Stimulated activated naive CD8-positive, alpha-beta T cell treated with anti-CD3 and anti-CD28 coated beads, Interleukin-15, Interleukin-2, amounts not matched to agents 100 ng/mL and 50 ng/mL, for 24 hours (primary cell): Measurements from ENCODE around the gene RALGPS1.
"Not testable (repeated sequence)": the region's sequence is repeated elsewhere in the genome, so short reads cannot be mapped to it uniquely, and the experiment has no call there.

Source experiments
- H3K27ac Mint-ChIP-seq: one replicate; pipeline ENCODE4 v1.8.0; 2021; ENCODE audit warnings: mild to moderate bottlenecking, mixed read lengths
- H3K27me3 Mint-ChIP-seq: one replicate; pipeline ENCODE4 v1.8.0; 2021; ENCODE audit warnings: mixed read lengths
- H3K36me3 Mint-ChIP-seq: one replicate; pipeline ENCODE4 v1.8.0; 2021; ENCODE audit warnings: low read depth, mixed read lengths
- H3K4me1 Mint-ChIP-seq: one replicate; pipeline ENCODE4 v1.8.0; 2021; ENCODE audit warnings: low read depth, mixed read lengths
- H3K4me3 Mint-ChIP-seq: one replicate; pipeline ENCODE4 v1.8.0; 2021; ENCODE audit warnings: mild to moderate bottlenecking, mixed read lengths
- H3K9me3 Mint-ChIP-seq: one replicate; pipeline ENCODE4 v1.8.0; 2021; ENCODE audit warnings: mixed read lengths

Gene RALGPS1

GRCh38 chr9:127167560-127168326 is 253.2 kb downstream of the RALGPS1 start:
- Mint-ChIP-seq H3K4me1 (peaks cover 11% of the 10 kb centered on the region), H3K9me3 (no peaks in the 10 kb centered on the region), H3K27ac (no peak overlapping the region), H3K27me3 (no peaks in the 10 kb centered on the region), H3K4me3 (no peak overlapping the region), H3K36me3 (peaks cover 4% of the 10 kb centered on the region)

- Mint-ChIP-seq H3K4me1 (peaks cover under 1% of the 10 kb centered on the region), H3K36me3 (peaks cover 4% of the 10 kb centered on the region), H3K9me3 (no peaks in the 10 kb centered on the region), H3K27ac (no peak overlapping the region), H3K27me3 (no peaks in the 10 kb centered on the region), H3K4me3 (no peak overlapping the region)
Observed at GRCh38 chr9:127168756-127169574, 254.4 kb downstream of the RALGPS1 start.

GRCh38 chr9:127169575-127169883 is 254.9 kb downstream of the RALGPS1 start:
- Mint-ChIP-seq H3K4me3 (no peak overlapping the region), H3K36me3 (peaks cover 4% of the 10 kb centered on the region), H3K27me3 (no peaks in the 10 kb centered on the region), H3K9me3 (no peaks in the 10 kb centered on the region), H3K27ac (no peak overlapping the region), H3K4me1 (no peaks in the 10 kb centered on the region)

GRCh38 chr9:127170103-127170502 is 255.5 kb downstream of the RALGPS1 start:
- Mint-ChIP-seq H3K9me3 (no peaks in the 10 kb centered on the region), H3K27me3 (no peaks in the 10 kb centered on the region), H3K36me3 (peaks cover 4% of the 10 kb centered on the region), H3K4me1 (no peaks in the 10 kb centered on the region), H3K27ac (no peak overlapping the region), H3K4me3 (no peak overlapping the region)

GRCh38 chr9:127170652-127171051 is 256.1 kb downstream of the RALGPS1 start:
- H3K4me3 Mint-ChIP-seq, result no peak overlapping the region
- H3K9me3 Mint-ChIP-seq, result no peaks in the 10 kb centered on the region
- no peaks in the 10 kb centered on the region for H3K27me3 Mint-ChIP-seq
- H3K27ac Mint-ChIP-seq, result no peak overlapping the region
- H3K4me1 Mint-ChIP-seq, result no peaks in the 10 kb centered on the region
- H3K36me3 Mint-ChIP-seq, result peaks cover 4% of the 10 kb centered on the region

GRCh38 chr9:127171348-127171747 is 256.8 kb downstream of the RALGPS1 start:
- H3K27ac Mint-ChIP-seq, H3K4me1 Mint-ChIP-seq, H3K4me3 Mint-ChIP-seq, H3K9me3 Mint-ChIP-seq, H3K27me3 Mint-ChIP-seq, H3K36me3 Mint-ChIP-seq: not testable (repeated sequence)

- Mint-ChIP-seq H3K27ac (no peak overlapping the region), H3K36me3 (peaks cover 4% of the 10 kb centered on the region), H3K4me3 (no peak overlapping the region), H3K4me1 (no peaks in the 10 kb centered on the region), H3K9me3 (no peaks in the 10 kb centered on the region), H3K27me3 (no peaks in the 10 kb centered on the region)
Observed at GRCh38 chr9:127172066-127172707, 257.6 kb downstream of the RALGPS1 start.

- H3K36me3 Mint-ChIP-seq, result no peaks in the 10 kb centered on the region
- no peak overlapping the region for H3K4me3 Mint-ChIP-seq
- H3K4me1 Mint-ChIP-seq, result no peaks in the 10 kb centered on the region
- H3K27me3 Mint-ChIP-seq, result no peaks in the 10 kb centered on the region
- no peak overlapping the region for H3K27ac Mint-ChIP-seq
- no peaks in the 10 kb centered on the region for H3K9me3 Mint-ChIP-seq
Observed at GRCh38 chr9:127173063-127173462, 258.5 kb downstream of the RALGPS1 start.

- no peak overlapping the region for H3K27ac Mint-ChIP-seq
- no peak overlapping the region for H3K4me3 Mint-ChIP-seq
- H3K27me3 Mint-ChIP-seq, result no peaks in the 10 kb centered on the region
- H3K4me1 Mint-ChIP-seq, result no peaks in the 10 kb centered on the region
- no peaks in the 10 kb centered on the region for H3K9me3 Mint-ChIP-seq
- H3K36me3 Mint-ChIP-seq, result no peaks in the 10 kb centered on the region
Observed at GRCh38 chr9:127174386-127175318, 260.1 kb downstream of the RALGPS1 start.

- Mint-ChIP-seq H3K27me3 (no peaks in the 10 kb centered on the region), H3K4me1 (no peaks in the 10 kb centered on the region), H3K36me3 (no peaks in the 10 kb centered on the region), H3K9me3 (no peaks in the 10 kb centered on the region), H3K4me3 (no peak overlapping the region), H3K27ac (no peak overlapping the region)
Observed at GRCh38 chr9:127175319-127175715, 260.7 kb downstream of the RALGPS1 start.

GRCh38 chr9:127175764-127176163 is 261.2 kb downstream of the RALGPS1 start:
- no peaks in the 10 kb centered on the region for H3K36me3 Mint-ChIP-seq
- no peaks in the 10 kb centered on the region for H3K27me3 Mint-ChIP-seq
- no peak overlapping the region for H3K4me3 Mint-ChIP-seq
- no peak overlapping the region for H3K27ac Mint-ChIP-seq
- H3K4me1 Mint-ChIP-seq, result no peaks in the 10 kb centered on the region
- no peaks in the 10 kb centered on the region for H3K9me3 Mint-ChIP-seq

- Mint-ChIP-seq H3K27ac (no peak overlapping the region), H3K4me1 (no peaks in the 10 kb centered on the region), H3K36me3 (no peaks in the 10 kb centered on the region), H3K4me3 (no peak overlapping the region), H3K27me3 (no peaks in the 10 kb centered on the region), H3K9me3 (no peaks in the 10 kb centered on the region)
Observed at GRCh38 chr9:127176631-127177030, 262.0 kb downstream of the RALGPS1 start.

- Mint-ChIP-seq H3K4me3 (no peak overlapping the region), H3K4me1 (no peaks in the 10 kb centered on the region), H3K9me3 (no peaks in the 10 kb centered on the region), H3K27ac (no peak overlapping the region), H3K27me3 (no peaks in the 10 kb centered on the region), H3K36me3 (no peaks in the 10 kb centered on the region)
Observed at GRCh38 chr9:127177231-127177630, 262.6 kb downstream of the RALGPS1 start.

- Mint-ChIP-seq H3K4me3 (no peak overlapping the region), H3K36me3 (no peaks in the 10 kb centered on the region), H3K4me1 (no peaks in the 10 kb centered on the region), H3K27me3 (no peaks in the 10 kb centered on the region), H3K27ac (no peak overlapping the region), H3K9me3 (no peaks in the 10 kb centered on the region)
Observed at GRCh38 chr9:127177665-127178265, 263.2 kb downstream of the RALGPS1 start.
